Dermis blood vessel endothelial cell (primary cell): ENCODE results near the gene KLHL17. TPM values are rescaled to one million over a fixed set of nuclear protein-coding genes. Genes with fewer than 3 reads are reported as not detected.
A peak's percentile ranks its signal among the peaks of the same experiment; 100 is the strongest.

Experiments used
- DNase-seq: peaks from one replicate; pipeline ENCODE4 v3.0.0; 2010
- total RNA-seq: library from RNA; depleted of rRNA; stranded (reverse); fragments of >200 nt; gene quantifications from 2 replicates; pipeline ENCODE4 v1.2.3, GENCODE V29; 2014

KLHL17 gene
- total RNA-seq, result 5.4 and 8.0 TPM in 2 replicates

- peak; percentile 74 for DNase-seq
Observed at GRCh38 chr1:960363-961131, at the start of gene KLHL17. Gene KLHL17 (plus strand): TSS chr1:960584. CDS start chr1:960694, 110 bp downstream.

GRCh38 chr1:910881-911721 is 49.3 kb upstream of the KLHL17 start:
- DNase-seq, result no peak

- DNase-seq, result no peak
Observed at GRCh38 chr1:911875-912739, 48.3 kb upstream of the KLHL17 start.

- DNase-seq, result peak; percentile 50
Observed at GRCh38 chr1:912740-913301, 47.6 kb upstream of the KLHL17 start.

- DNase-seq, result no peak
Observed at GRCh38 chr1:913491-914130, 46.8 kb upstream of the KLHL17 start.

GRCh38 chr1:914131-914890 is 46.1 kb upstream of the KLHL17 start:
- no peak for DNase-seq

- no peak for DNase-seq
Observed at GRCh38 chr1:914891-915280, 45.5 kb upstream of the KLHL17 start.

GRCh38 chr1:915295-916172 is 44.9 kb upstream of the KLHL17 start:
- DNase-seq, result no peak

GRCh38 chr1:916173-917075 is 44.0 kb upstream of the KLHL17 start:
- no peak for DNase-seq

- DNase-seq, result no peak
Observed at GRCh38 chr1:917076-917459, 43.3 kb upstream of the KLHL17 start.

GRCh38 chr1:917466-918091 is 42.8 kb upstream of the KLHL17 start:
- DNase-seq, result no peak

GRCh38 chr1:918353-918752 is 42.0 kb upstream of the KLHL17 start:
- DNase-seq, result no peak

- no peak for DNase-seq
Observed at GRCh38 chr1:918843-919242, 41.5 kb upstream of the KLHL17 start.

- no peak for DNase-seq
Observed at GRCh38 chr1:919271-919872, 41.0 kb upstream of the KLHL17 start.

GRCh38 chr1:920010-920409 is 40.4 kb upstream of the KLHL17 start:
- DNase-seq, result no peak

GRCh38 chr1:920521-920920 is 39.9 kb upstream of the KLHL17 start:
- no peak for DNase-seq

GRCh38 chr1:921011-921837 is 39.2 kb upstream of the KLHL17 start:
- peak; percentile 76 for DNase-seq
